Esophagus muscularis mucosa (tissue), 4 donors: ENCODE data around the gene ARID1B.

ENCODE experiments used
- CTCF ChIP-seq, 3 experiments: fragments of 200-600 bp in 2 of 3; fragments of 450-650 bp in 1 of 3; sonication (generic) in 2 of 3; IDR thresholded peaks; one replicate each; pipeline ENCODE4 v1.5.1; 2017 to 2019; ENCODE audit warnings: antibody characterized with exemption in 3 of 3, mild to moderate bottlenecking in 2 of 3, moderate library complexity in 1 of 3
- EP300 ChIP-seq: sonication (generic); formaldehyde crosslinking; IDR thresholded peaks from one replicate; pipeline ENCODE4 v1.6.1; 2017; ENCODE audit warnings: antibody characterized with exemption
- POLR2A ChIP-seq: fragments of 450-650 bp; IDR thresholded peaks from one replicate; pipeline ENCODE4 v1.6.1; 2017; ENCODE audit warnings: antibody characterized with exemption, moderate library complexity, mild to moderate bottlenecking, low read depth
- POLR2AphosphoS5 ChIP-seq, 2 donors: sonication (generic); formaldehyde crosslinking; IDR thresholded peaks; one replicate each; pipeline ENCODE4 v1.6.1; 2017; ENCODE audit warnings: antibody characterized with exemption in 2 of 2

- TF ChIP-seq CTCF (IDR thresholded peaks at IDR 0.05) (no peak), POLR2A (no peak), EP300 (no peak), POLR2AphosphoS5 (IDR thresholded peaks at IDR 0.05) (no peak)
These were observed 302.1 kb downstream of the ARID1B start for GRCh38 chr6:157079277-157079676.
